Measurements from ENCODE around the gene LPCAT2.
"Not testable (repeated sequence)": the region's sequence is repeated elsewhere in the genome, so short reads cannot be mapped to it uniquely, and the experiment has no call there.

LPCAT2 gene

DNA sequence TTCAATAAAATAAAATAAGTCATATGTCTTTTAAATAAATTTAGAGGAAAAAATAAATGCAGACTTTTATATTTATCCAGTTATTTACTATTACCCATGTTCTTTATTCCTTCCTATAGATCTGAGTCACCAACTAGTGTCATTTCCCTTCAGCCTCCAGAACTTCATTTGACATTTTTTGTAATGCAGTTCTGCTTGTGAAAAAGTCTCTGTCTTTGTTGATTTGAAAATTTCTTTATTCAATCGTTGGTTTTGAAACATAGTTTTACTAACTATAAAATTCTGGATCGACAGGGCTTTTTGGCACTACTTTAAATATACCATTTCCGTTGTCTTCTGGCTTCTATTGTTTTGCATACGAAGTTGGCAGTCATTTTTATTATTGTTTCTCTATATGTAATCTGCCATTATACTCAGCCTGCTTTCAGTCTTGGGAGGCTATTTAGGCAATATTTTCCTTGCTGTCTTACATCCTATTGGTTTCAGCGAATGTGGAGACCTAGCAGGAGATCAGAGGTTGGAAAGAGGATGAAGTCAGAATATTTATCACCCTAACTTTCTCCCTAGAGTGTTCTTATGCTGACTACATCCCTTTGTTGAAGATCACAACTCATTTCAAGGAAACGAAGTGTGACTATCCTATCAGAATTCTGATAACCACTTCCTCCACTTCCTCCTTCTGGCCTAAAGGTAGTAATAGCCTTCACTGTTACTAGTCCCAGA is 104.9 kb downstream of the LPCAT2 start:
- DNase-seq = no peak

GRCh38 chr16:55615071-55615470 is 106.2 kb downstream of the LPCAT2 start:
- no peak for DNase-seq

DNA sequence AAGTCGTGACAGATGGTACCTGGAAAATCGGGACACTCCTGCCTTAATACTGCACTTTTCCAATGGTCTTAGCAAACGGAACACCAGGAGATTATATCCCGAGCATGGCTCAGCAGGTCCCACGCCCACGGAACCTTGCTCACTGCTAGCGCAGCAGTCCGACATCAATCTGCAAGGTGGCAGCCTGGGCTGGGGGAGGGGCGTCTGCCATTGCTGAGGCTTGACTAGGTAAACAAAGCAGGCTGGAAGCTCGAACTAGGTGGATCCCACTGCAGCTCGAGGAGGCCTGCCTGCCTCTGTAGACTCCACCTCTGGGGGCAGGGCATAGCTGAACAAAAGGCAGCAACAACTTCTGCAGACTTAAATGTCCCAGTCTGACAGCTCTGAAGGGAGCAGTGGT is 106.8 kb downstream of the LPCAT2 start:
- DNase-seq = not testable (repeated sequence)

DNA sequence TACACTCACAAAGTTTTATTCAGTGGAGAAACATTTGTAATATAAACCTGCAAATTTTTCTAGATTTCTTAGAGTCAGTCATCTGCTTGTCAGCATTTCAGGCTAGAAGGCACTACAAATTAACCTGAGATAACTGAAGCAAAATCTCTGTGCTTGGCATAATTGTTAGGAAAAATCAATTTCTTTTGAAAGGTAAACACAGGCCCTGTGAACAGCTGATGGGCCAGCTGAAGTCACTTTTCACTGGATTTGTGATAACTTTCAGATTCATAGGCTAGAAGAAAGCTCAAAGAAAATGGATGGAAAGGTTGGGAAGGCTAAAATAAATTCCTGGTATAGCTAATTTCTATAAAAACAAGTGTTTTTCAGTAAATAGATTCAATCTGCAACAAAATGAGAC is 112.9 kb downstream of the LPCAT2 start:
- DNase-seq = no peak

DNA sequence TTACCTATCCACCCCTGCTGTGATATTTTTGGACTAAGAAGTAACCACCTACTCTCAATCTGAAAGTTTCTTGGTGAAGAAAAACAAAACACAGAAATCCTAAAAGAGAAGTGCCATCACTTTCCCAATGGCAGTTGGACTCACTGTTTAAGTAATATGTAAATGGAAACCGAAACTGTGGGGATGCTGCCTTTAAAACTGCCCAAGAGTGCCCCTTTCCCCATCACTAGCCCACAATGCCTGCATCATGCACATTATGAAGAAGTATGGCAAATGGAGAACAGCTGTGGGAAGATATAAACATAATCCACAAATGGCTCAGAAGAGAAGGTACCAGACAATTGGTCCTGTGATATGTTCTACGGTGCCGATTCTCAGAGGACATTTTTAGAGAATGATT is 113.4 kb downstream of the LPCAT2 start:
- no peak for DNase-seq

GRCh38 chr16:55622930-55623561 is 114.2 kb downstream of the LPCAT2 start:
- no peak for DNase-seq

- DNase-seq = no peak
Measured at GRCh38 chr16:55623640-55624039, 114.8 kb downstream of the LPCAT2 start.

DNA sequence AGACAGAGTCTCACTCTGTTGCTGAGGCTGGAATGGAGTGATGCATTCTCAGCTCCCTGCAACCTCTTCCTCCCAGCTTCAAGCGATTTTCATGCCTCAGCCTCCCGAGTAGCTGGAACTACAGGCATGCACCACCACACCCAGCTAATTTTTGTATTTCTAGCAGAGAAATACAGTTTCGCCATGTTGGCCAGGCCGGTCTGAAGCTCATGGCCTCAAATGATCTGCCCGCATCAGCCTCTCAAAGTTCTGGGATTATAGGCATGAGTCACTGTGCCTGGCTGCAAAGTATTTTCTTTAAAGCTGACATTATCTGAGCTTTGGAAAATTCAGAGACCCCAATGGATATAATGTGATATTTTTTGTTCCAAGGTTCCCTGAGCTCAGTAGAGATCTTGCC is 115.8 kb downstream of the LPCAT2 start:
- DNase-seq = no peak

DNA sequence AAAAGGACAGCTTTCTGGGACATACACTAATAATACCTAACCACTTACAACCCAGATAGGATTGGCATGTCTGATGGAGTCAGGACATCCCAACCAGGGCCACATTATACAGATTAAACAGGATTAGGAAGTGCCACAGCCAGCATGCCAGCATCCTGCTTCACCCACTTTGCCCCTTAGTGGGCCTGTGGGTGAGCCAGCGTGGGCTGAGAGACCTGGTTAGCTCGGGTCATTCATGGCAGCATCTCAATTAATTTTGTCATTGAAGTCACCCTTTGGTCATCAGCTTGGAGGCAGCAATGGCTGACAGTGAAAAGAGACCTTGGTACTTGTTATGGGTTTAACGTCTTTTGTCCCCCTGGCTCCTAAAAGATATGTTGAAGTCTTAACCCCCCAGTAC is 117.0 kb downstream of the LPCAT2 start:
- DNase-seq = no peak

DNA sequence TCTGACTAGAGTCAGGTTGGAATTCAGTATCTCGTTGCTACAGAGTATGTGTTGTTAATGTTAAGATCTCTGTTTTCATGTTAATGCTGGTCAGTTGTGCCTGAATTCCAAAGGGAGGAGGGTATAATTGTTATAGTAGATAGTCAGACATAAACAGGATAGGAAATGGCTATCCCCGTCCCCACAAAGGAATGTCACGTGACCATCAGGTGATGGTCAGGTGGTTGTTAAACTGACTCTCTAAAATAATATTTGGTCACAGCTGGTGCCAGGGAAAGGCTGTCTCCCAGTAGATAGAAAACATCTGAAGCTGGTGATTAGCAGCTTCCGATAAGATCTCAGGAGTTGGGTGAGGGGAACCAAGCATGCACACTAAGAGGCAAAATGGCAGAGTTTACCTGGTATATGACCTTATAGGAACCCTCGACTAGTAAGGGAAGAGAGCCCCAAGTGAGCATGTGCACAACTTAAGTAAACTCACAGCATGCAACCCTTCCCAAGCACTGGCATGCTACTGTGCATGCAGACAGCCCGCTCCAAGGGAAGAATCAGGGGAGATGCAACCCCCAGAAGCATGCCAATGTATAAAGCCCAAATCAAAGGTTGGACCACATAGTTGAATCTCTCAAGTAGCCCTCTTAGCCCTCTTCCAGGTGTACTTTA is 119.6 kb downstream of the LPCAT2 start:
- DNase-seq = no peak

DNA sequence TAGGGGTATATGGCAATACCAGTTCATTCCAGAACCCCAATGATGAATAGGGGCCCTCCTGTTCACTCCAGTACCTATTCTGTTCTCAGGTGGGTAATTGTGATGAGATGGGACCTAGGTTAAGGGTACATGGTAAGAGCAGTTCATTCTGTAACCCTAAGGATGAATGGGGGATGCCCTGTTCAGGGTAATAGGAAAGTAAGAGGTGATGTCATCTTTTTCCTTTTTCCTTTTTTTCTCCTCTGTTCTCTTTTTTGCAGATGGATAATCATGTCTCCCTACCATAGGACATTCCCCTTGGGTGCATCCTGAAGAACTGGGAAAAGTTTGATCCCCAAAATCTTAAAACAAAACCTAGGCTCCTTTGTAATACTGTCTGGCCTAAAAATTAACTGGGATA is 121.9 kb downstream of the LPCAT2 start:
- no peak for DNase-seq

GRCh38 chr16:55632259-55632658 is 123.4 kb downstream of the LPCAT2 start:
- no peak for DNase-seq

DNA sequence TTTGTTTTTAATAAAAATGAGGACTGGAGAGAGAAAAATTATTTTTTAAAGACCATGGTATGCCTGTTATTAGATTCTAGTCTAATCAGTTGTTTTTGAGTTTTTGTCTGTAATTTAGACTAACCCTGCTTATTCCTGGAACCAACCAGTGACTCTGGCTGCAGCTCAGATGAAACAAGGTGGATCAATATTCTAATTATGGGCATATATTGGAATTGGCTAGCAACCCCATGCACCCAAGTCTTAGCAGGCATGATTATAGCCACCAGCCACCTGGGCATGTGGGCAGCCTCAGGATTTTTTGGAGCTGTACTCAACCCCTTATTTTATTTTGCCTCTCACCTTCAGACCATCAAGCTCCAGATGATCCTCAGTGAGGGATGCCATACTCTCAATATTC is 125.3 kb downstream of the LPCAT2 start:
- no peak for DNase-seq

Measured in stimulated activated naive CD4-positive, alpha-beta T cell (primary cell).